Measurements from ENCODE around the gene C9orf72.

The C9orf72 gene

GRCh38 chr9:27572061-27572460 lies 1.2 kb downstream of the C9orf72 start:
- ChIA-PET CTCF (no interaction called here), POLR2A (no interaction called here)
- TF ChIP-seq ZNF384 (IDR thresholded peaks at IDR 0.05) = no peak
- no peak for TF ChIP-seq FOXA1 (IDR thresholded peaks at IDR 0.05)
- TF ChIP-seq LEF1 (IDR thresholded peaks at IDR 0.05; ENCODE audit: borderline replicate concordance) = no peak
- no peak for TF ChIP-seq PKNOX1 (IDR thresholded peaks at IDR 0.05)
- TF ChIP-seq ELF4 (IDR thresholded peaks at IDR 0.05) = no peak
- TF ChIP-seq CTBP1 (IDR thresholded peaks at IDR 0.05; ENCODE audit: borderline replicate concordance) = no peak
- no peak for TF ChIP-seq L3MBTL2 (conservative IDR thresholded peaks at IDR 0.05)
- TF ChIP-seq BHLHE40 (IDR thresholded peaks at IDR 0.05; ENCODE audit: borderline replicate concordance) = no peak
- no peak for TF ChIP-seq ARNT (IDR thresholded peaks at IDR 0.05)
- no peak for DNase-seq (ENCODE audit: extremely low spot score)

- CTCF ChIA-PET = no interaction called here
- DNase-seq (ENCODE audit: extremely low spot score) = no peak
- TF ChIP-seq FOXA1 (IDR thresholded peaks at IDR 0.05) = no peak
- POLR2A ChIA-PET = no interaction called here
Observed at GRCh38 chr9:27571011-27571410, 2.3 kb downstream of the C9orf72 start.

- ChIA-PET POLR2A (no interaction called here), CTCF (no interaction called here)
- DNase-seq (ENCODE audit: extremely low spot score) = no peak
- no peak for TF ChIP-seq FOXA1 (IDR thresholded peaks at IDR 0.05)
- TF ChIP-seq HDGF (IDR thresholded peaks at IDR 0.05; ENCODE audit: borderline replicate concordance) = no peak
- TF ChIP-seq ARNT (IDR thresholded peaks at IDR 0.05) = no peak
- TF ChIP-seq L3MBTL2 (conservative IDR thresholded peaks at IDR 0.05) = no peak
- TF ChIP-seq TARDBP (IDR thresholded peaks at IDR 0.05) = no peak
- no peak for TF ChIP-seq BHLHE40 (IDR thresholded peaks at IDR 0.05; ENCODE audit: borderline replicate concordance)
- TF ChIP-seq SUZ12 (IDR thresholded peaks at IDR 0.05) = no peak
- TF ChIP-seq LEF1 (IDR thresholded peaks at IDR 0.05; ENCODE audit: borderline replicate concordance) = no peak
- no peak for TF ChIP-seq ELF4 (IDR thresholded peaks at IDR 0.05)
- no peak for TF ChIP-seq PKNOX1 (IDR thresholded peaks at IDR 0.05)
- no peak for TF ChIP-seq FOXK2 (IDR thresholded peaks at IDR 0.05)
- no peak for TF ChIP-seq SP1 (IDR thresholded peaks at IDR 0.05)
- no peak for TF ChIP-seq CTBP1 (IDR thresholded peaks at IDR 0.05; ENCODE audit: borderline replicate concordance)
- TF ChIP-seq ZNF384 (IDR thresholded peaks at IDR 0.05) = no peak
- no peak for TF ChIP-seq NFRKB (IDR thresholded peaks at IDR 0.05)
- TF ChIP-seq FOXM1 (IDR thresholded peaks at IDR 0.05; ENCODE audit: borderline replicate concordance) = no peak
Observed at GRCh38 chr9:27569406-27569805, 3.9 kb downstream of the C9orf72 start.

GRCh38 chr9:27566118-27566517 lies 7.2 kb downstream of the C9orf72 start:
- ChIA-PET CTCF (no interaction called here), POLR2A (no interaction called here)
- TF ChIP-seq L3MBTL2 (conservative IDR thresholded peaks at IDR 0.05) = no peak
- no peak for TF ChIP-seq FOXA1 (IDR thresholded peaks at IDR 0.05)
- no peak for TF ChIP-seq HDGF (IDR thresholded peaks at IDR 0.05; ENCODE audit: borderline replicate concordance)
- no peak for TF ChIP-seq LEF1 (IDR thresholded peaks at IDR 0.05; ENCODE audit: borderline replicate concordance)
- TF ChIP-seq SP1 (IDR thresholded peaks at IDR 0.05) = no peak
- no peak for TF ChIP-seq FOXM1 (IDR thresholded peaks at IDR 0.05; ENCODE audit: borderline replicate concordance)
- no peak for TF ChIP-seq TARDBP (IDR thresholded peaks at IDR 0.05)
- TF ChIP-seq FOXK2 (IDR thresholded peaks at IDR 0.05) = no peak
- no peak for TF ChIP-seq ZNF384 (IDR thresholded peaks at IDR 0.05)
- TF ChIP-seq NFRKB (IDR thresholded peaks at IDR 0.05) = no peak
- DNase-seq (ENCODE audit: extremely low spot score) = no peak

- POLR2A ChIA-PET = no interaction called here
- DNase-seq (ENCODE audit: extremely low spot score) = no peak
- CTCF ChIA-PET = no interaction called here
- TF ChIP-seq LEF1 (IDR thresholded peaks at IDR 0.05; ENCODE audit: borderline replicate concordance) (no peak), HDGF (IDR thresholded peaks at IDR 0.05; ENCODE audit: borderline replicate concordance) (no peak), ARNT (IDR thresholded peaks at IDR 0.05) (no peak), SUZ12 (IDR thresholded peaks at IDR 0.05) (no peak), PKNOX1 (IDR thresholded peaks at IDR 0.05) (no peak), FOXA1 (IDR thresholded peaks at IDR 0.05) (no peak), L3MBTL2 (conservative IDR thresholded peaks at IDR 0.05) (no peak), ELF4 (IDR thresholded peaks at IDR 0.05) (no peak), NFRKB (IDR thresholded peaks at IDR 0.05) (no peak)
Observed at GRCh38 chr9:27565696-27566095, 7.6 kb downstream of the C9orf72 start.

- no peak for TF ChIP-seq SUZ12 (IDR thresholded peaks at IDR 0.05)
- TF ChIP-seq HDGF (IDR thresholded peaks at IDR 0.05; ENCODE audit: borderline replicate concordance) = no peak
- no peak for TF ChIP-seq ELF4 (IDR thresholded peaks at IDR 0.05)
- no peak for TF ChIP-seq SP1 (IDR thresholded peaks at IDR 0.05)
- no peak for TF ChIP-seq ZNF384 (IDR thresholded peaks at IDR 0.05)
- no peak for TF ChIP-seq PKNOX1 (IDR thresholded peaks at IDR 0.05)
- no peak for TF ChIP-seq BHLHE40 (IDR thresholded peaks at IDR 0.05; ENCODE audit: borderline replicate concordance)
- TF ChIP-seq LEF1 (IDR thresholded peaks at IDR 0.05; ENCODE audit: borderline replicate concordance) = no peak
- TF ChIP-seq NFRKB (IDR thresholded peaks at IDR 0.05) = no peak
- no peak for TF ChIP-seq ARNT (IDR thresholded peaks at IDR 0.05)
- TF ChIP-seq L3MBTL2 (conservative IDR thresholded peaks at IDR 0.05) = no peak
- TF ChIP-seq FOXK2 (IDR thresholded peaks at IDR 0.05) = no peak
- no peak for TF ChIP-seq FOXA1 (IDR thresholded peaks at IDR 0.05)
- no peak for TF ChIP-seq TARDBP (IDR thresholded peaks at IDR 0.05)
- TF ChIP-seq FOXM1 (IDR thresholded peaks at IDR 0.05; ENCODE audit: borderline replicate concordance) = no peak
- TF ChIP-seq CTBP1 (IDR thresholded peaks at IDR 0.05; ENCODE audit: borderline replicate concordance) = no peak
- CTCF ChIA-PET = no interaction called here
- no peak for DNase-seq (ENCODE audit: extremely low spot score)
- POLR2A ChIA-PET = no interaction called here
Observed at GRCh38 chr9:27564670-27565069, 8.6 kb downstream of the C9orf72 start.

All from HEK293T (cell line).